HG02981 (cell line): Measurements from ENCODE around the gene ZNF316.

Source experiments
- ATAC-seq: cut with Tn5 transposase; IDR thresholded peaks from one replicate; pipeline ENCODE4 v1.9.1; 2021; ENCODE audit warnings: mild to moderate bottlenecking, moderate library complexity; ENCODE audit not compliant: unreplicated experiment

Gene ZNF316

GRCh38 chr7:6636741-6637543 lies at the start of gene ZNF316:
TSS of gene ZNF316 (plus strand) at chr7:6637318. CDS start at chr7:6642410, 5,092 bp downstream.
- ATAC-seq = peak; percentile 63

- ATAC-seq = no peak
Observed at GRCh38 chr7:6588566-6588965, 48.6 kb upstream of the ZNF316 start.

GRCh38 chr7:6589151-6589828 lies 47.8 kb upstream of the ZNF316 start:
- ATAC-seq = no peak

- ATAC-seq = peak; percentile 83
Observed at GRCh38 chr7:6589829-6590644, 47.1 kb upstream of the ZNF316 start, which contains the start of gene INTS15. TSS of gene INTS15 (plus strand) at chr7:6590021. CDS start at chr7:6590284, 263 bp downstream.

- ATAC-seq = no peak
Observed at GRCh38 chr7:6590645-6591110, 46.4 kb upstream of the ZNF316 start.

GRCh38 chr7:6600093-6600492 lies 37.0 kb upstream of the ZNF316 start:
- ATAC-seq = no peak

- no peak for ATAC-seq
Observed at GRCh38 chr7:6604458-6604857, 32.7 kb upstream of the ZNF316 start.

GRCh38 chr7:6606866-6607583 lies 30.1 kb upstream of the ZNF316 start:
- no peak for ATAC-seq

GRCh38 chr7:6607651-6608051 lies 29.5 kb upstream of the ZNF316 start:
- no peak for ATAC-seq

- ATAC-seq = no peak
Observed at GRCh38 chr7:6608081-6608480, 29.0 kb upstream of the ZNF316 start.

GRCh38 chr7:6608794-6609193 lies 28.3 kb upstream of the ZNF316 start:
- no peak for ATAC-seq

GRCh38 chr7:6612819-6613218 lies 24.3 kb upstream of the ZNF316 start:
- ATAC-seq = no peak

GRCh38 chr7:6613706-6614105 lies 23.4 kb upstream of the ZNF316 start:
- ATAC-seq = no peak

GRCh38 chr7:6614953-6615722 lies 22.0 kb upstream of the ZNF316 start, which contains the start of gene ZNF853:
TSS of gene ZNF853 (plus strand) at chr7:6615610. CDS start at chr7:6616175, 565 bp downstream.
- ATAC-seq = no peak

GRCh38 chr7:6615723-6616555 lies 21.2 kb upstream of the ZNF316 start:
- ATAC-seq = no peak

GRCh38 chr7:6616854-6617643 lies 20.1 kb upstream of the ZNF316 start:
- ATAC-seq = no peak

GRCh38 chr7:6618621-6619020 lies 18.5 kb upstream of the ZNF316 start:
- ATAC-seq = no peak

GRCh38 chr7:6619961-6620360 lies 17.2 kb upstream of the ZNF316 start:
- ATAC-seq = no peak
